Activated CD8-positive, alpha-beta T cell treated with anti-CD3 and anti-CD28 coated beads, Interleukin-2, amount 10 ng/mL, durations not matched to agents 7 days and 5 days (primary cell): ENCODE results near the gene SPATA31A3. TPM values are rescaled to one million over a fixed set of nuclear protein-coding genes. Genes with fewer than 3 reads are reported as not detected.
"Not testable (repeated sequence)": the region's sequence is repeated elsewhere in the genome, so short reads cannot be mapped to it uniquely, and the experiment has no call there.

Experiments
- ATAC-seq: fragments of 150-1000 bp; cut with Tn5 transposase; one replicate; pipeline ENCODE4 v1.10.0; 2021; ENCODE audit warnings: moderate library complexity
- CTCF ChIA-PET: fragments of 350-600 bp; sonication (Branson Sonifier 250); formaldehyde crosslinking; loops from one replicate; lab custom pipeline; 2021; ENCODE audit warnings: antibody characterized with exemption; lab: Charles Lee
- POLR2A ChIA-PET: fragments of 350-600 bp; sonication (Branson Sonifier 250); formaldehyde crosslinking; loops from one replicate; lab custom pipeline; 2021; ENCODE audit warnings: antibody characterized with exemption; lab: Charles Lee
- DNase-seq: peaks from one replicate; pipeline ENCODE4 v3.0.0-alpha.2; 2020
- H3K27ac Mint-ChIP-seq: one replicate; pipeline ENCODE4 v1.8.0; 2021; ENCODE audit warnings: mild to moderate bottlenecking, mixed read lengths
- H3K27me3 Mint-ChIP-seq: one replicate; pipeline ENCODE4 v1.8.0; 2021; ENCODE audit warnings: low read depth, mixed read lengths
- H3K36me3 Mint-ChIP-seq: one replicate; pipeline ENCODE4 v1.8.0; 2021; ENCODE audit warnings: low read depth, mixed read lengths
- H3K4me1 Mint-ChIP-seq: one replicate; pipeline ENCODE4 v1.8.0; 2021; ENCODE audit warnings: low read depth, mixed read lengths
- H3K4me3 Mint-ChIP-seq: one replicate; pipeline ENCODE4 v1.8.0; 2021; ENCODE audit warnings: mild to moderate bottlenecking, mixed read lengths
- H3K9me3 Mint-ChIP-seq: one replicate; pipeline ENCODE4 v1.8.0; 2022; ENCODE audit warnings: mixed read lengths; ENCODE audit not compliant: insufficient read depth
- total RNA-seq, 2 experiments: library from RNA; stranded (reverse); gene quantifications; one replicate each; pipeline ENCODE4 v1.2.3, GENCODE V29; 2021

The SPATA31A3 gene
- not detected for total RNA-seq

DNA sequence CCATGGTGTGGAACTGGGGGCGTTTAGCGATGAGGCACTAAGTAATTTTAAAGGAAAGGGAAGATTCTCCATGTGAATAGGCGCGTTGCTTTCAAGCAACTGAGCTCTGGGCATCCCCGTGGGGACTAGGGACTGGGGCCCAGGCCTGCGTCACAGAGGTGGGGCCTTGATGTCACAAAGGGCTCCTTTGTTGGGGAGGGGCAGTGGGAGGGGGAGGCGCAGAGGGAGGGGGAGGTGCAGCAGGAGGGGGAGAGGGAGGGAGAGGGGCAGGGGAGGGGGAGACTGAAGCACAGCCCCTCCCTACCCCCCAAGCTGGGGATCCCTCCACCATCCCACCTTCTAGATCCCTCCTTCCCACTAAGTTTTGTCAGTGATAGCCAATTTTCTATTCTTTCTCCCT is at the start of gene SPATA31A3:
Gene SPATA31A3 (minus strand): TSS at position 101 of the 400 bp plus-strand sequence. CDS start 29 bp downstream, at position 72.
- CTCF ChIA-PET, DNase-seq, H3K4me3 Mint-ChIP-seq: not testable (repeated sequence)

DNA sequence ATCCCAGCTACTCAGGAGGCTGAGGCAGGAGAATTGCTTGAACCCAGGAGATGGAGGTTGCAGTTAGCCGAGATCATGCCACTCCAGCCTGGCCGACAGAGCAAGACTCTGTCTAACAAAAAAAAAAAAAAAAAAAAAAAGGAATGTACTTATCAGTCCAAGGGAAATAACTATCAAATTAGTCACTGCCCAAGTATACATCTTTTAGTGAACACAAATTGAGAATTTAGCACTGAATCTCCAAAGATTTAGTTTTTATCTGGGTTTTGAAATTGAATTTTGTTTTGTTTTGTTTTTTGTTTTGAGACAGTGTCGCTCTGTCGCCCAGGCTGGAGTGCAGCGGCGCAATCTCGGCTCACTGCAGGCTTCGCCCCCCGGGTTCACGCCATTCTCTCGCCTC is 39.8 kb downstream of the SPATA31A3 start:
- H3K36me3 Mint-ChIP-seq, H3K9me3 Mint-ChIP-seq, H3K27ac Mint-ChIP-seq, DNase-seq, H3K4me3 Mint-ChIP-seq, ATAC-seq, CTCF ChIA-PET, H3K27me3 Mint-ChIP-seq, H3K4me1 Mint-ChIP-seq, POLR2A ChIA-PET: not testable (repeated sequence)

More for the DNA sequence above, at the start of gene SPATA31A3:
- H3K27ac Mint-ChIP-seq, H3K9me3 Mint-ChIP-seq, H3K36me3 Mint-ChIP-seq, POLR2A ChIA-PET, H3K27me3 Mint-ChIP-seq, ATAC-seq, H3K4me1 Mint-ChIP-seq: not testable (repeated sequence)

DNA sequence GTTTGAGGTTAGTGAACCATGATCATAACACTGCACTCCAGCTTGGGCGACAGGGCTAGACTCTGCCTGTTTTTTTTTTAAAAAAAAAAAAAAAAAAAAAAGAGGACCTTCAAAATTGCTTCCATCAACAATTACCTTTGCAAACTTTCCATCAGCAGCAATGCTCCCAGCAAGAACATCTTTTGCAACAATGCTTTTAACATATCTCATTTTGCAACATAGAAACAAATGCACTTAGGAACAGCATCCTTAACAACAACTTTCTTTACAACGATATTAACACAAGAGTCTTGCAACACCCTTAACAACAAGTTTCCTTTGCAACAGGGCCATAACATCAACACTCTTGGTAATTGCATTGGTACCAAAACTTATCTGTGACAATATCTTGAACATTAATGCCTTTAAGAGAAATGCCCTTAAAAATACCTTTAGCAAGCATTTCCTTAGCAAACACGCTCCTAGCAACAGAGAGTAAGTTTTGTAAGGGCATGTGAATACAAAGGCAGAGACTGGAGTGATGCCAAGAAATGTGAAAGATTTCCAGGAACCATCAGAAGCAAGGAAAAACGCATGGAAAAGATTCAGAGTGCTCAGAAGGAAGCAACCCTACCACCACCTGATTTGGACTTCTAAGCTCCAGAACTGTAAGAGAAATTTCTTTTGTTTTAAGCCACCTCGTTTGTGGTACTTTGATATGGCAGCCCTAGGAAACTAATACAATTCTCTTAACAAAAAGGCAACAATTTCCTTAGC is 49.8 kb downstream of the SPATA31A3 start:
- CTCF ChIA-PET, H3K4me1 Mint-ChIP-seq, H3K4me3 Mint-ChIP-seq, H3K27me3 Mint-ChIP-seq, H3K9me3 Mint-ChIP-seq, H3K36me3 Mint-ChIP-seq, DNase-seq, H3K27ac Mint-ChIP-seq, ATAC-seq, POLR2A ChIA-PET: not testable (repeated sequence)

DNA sequence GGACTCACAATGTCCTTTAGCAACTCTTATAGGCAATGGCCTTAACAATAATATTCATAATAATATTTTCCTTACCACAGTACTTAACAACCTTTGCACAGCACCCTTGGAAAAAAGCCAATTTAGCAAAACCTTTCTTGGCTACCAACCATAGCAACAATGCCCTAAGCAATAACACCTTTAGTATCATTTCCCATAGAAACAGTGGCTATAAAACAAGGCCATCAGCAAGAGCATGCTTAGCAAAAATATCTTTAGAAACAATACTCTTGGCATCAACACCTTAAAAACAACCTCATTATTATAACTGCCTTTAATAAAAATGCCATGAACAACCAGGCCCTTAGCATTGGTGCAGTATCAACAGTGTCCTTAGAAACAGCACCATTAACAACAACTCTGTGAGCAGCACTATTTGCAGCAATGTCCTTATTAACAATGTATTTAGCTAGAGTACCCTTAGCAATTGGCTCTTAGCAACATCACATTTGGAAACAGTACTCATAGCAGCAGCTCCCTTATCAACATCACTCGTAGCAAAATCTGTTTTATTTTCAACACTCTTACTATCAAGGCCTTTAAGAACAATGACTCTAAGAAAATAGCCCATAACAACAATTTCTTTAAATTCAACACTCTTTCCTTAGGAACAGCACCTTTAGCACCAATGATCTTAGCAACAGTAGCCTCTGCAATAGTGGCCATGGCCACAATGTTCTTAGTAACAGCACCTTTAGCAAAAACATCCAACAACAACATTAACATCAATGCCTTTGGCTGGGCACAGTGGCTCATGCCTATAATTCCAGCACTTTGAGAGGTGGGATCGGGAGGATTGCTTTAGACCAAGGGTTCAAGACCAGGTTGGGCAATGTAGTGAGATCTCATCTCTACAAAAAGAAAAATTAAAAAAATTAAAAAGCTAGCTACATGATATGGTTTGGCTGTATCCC is 52.2 kb downstream of the SPATA31A3 start:
- POLR2A ChIA-PET, H3K27ac Mint-ChIP-seq, H3K4me1 Mint-ChIP-seq, ATAC-seq, DNase-seq, H3K4me3 Mint-ChIP-seq, CTCF ChIA-PET, H3K9me3 Mint-ChIP-seq, H3K27me3 Mint-ChIP-seq, H3K36me3 Mint-ChIP-seq: not testable (repeated sequence)

- H3K4me1 Mint-ChIP-seq, POLR2A ChIA-PET, H3K9me3 Mint-ChIP-seq, H3K27ac Mint-ChIP-seq, CTCF ChIA-PET, H3K4me3 Mint-ChIP-seq, ATAC-seq, H3K36me3 Mint-ChIP-seq, H3K27me3 Mint-ChIP-seq, DNase-seq: not testable (repeated sequence)
Observed at GRCh38 chr9:66938322-66938721, 54.0 kb downstream of the SPATA31A3 start.

- DNase-seq, ATAC-seq, H3K27ac Mint-ChIP-seq, H3K27me3 Mint-ChIP-seq, H3K4me3 Mint-ChIP-seq, POLR2A ChIA-PET, H3K36me3 Mint-ChIP-seq, H3K9me3 Mint-ChIP-seq, H3K4me1 Mint-ChIP-seq, CTCF ChIA-PET: not testable (repeated sequence)
Observed at GRCh38 chr9:66937662-66938061, 54.7 kb downstream of the SPATA31A3 start.

Other genes with a start within 250 kb of the SPATA31A3 start
- 1 to 10 TPM; 2.6 to 3.1 TPM for gene ZNF658, start 91.8 kb downstream of the SPATA31A3 start, total RNA-seq